Right atrium auricular region (tissue), 2 donors: ENCODE measurements around the gene CDH24. TPM values are rescaled to one million over a fixed set of nuclear protein-coding genes. Genes with fewer than 3 reads are reported as not detected.
A peak's percentile ranks its signal among the peaks of the same experiment; 100 is the strongest.

Source experiments
- DNase-seq: peaks from one replicate; pipeline ENCODE4 v3.0.0-alpha.2; 2019; ENCODE audit warnings: low spot score
- H3K27ac ChIP-seq, 2 donors: fragments of 200-600 bp; sonication (generic); 1 replicate in 1 of 2; 2 replicates in 1 of 2; pipeline ENCODE4 v1.5.1; 2016 to 2019
- H3K27me3 ChIP-seq, 2 donors: fragments of 200-600 bp; sonication (generic); one replicate each; pipeline versions ENCODE4 v1.5.1 to v1.6.0; 2017 to 2019
- H3K36me3 ChIP-seq: fragments of 200-600 bp; sonication (generic); one replicate; pipeline ENCODE4 v1.5.1; 2016
- H3K4me1 ChIP-seq, 2 donors: fragments of 200-600 bp; sonication (generic); one replicate each; pipeline versions ENCODE4 v1.5.1 to v1.6.0; 2017 to 2019
- H3K4me3 ChIP-seq, 2 donors: fragments of 200-600 bp; sonication (generic); 1 replicate in 1 of 2; 2 replicates in 1 of 2; pipeline ENCODE4 v1.5.1; 2017 to 2019; ENCODE audit warnings: mild to moderate bottlenecking in 1 of 2, moderate library complexity in 1 of 2
- H3K9me3 ChIP-seq, 2 donors: fragments of 200-600 bp; sonication (generic); one replicate each; pipeline ENCODE4 v1.5.1; 2019
- CTCF ChIP-seq, 2 donors: fragments of 200-600 bp; sonication (generic); IDR thresholded peaks; one replicate each; pipeline ENCODE4 v1.5.1; 2019; ENCODE audit warnings: antibody characterized with exemption in 2 of 2
- total RNA-seq, 2 donors: library from RNA; depleted of rRNA; stranded (reverse); fragments of >200 nt; gene quantifications; one replicate each; pipeline ENCODE4 v1.1.0, GENCODE V29; 2016

The CDH24 gene
- total RNA-seq, 2 donors from 2014 or later, result 1.3 to 1.4 TPM

- TF ChIP-seq CTCF (IDR thresholded peaks at IDR 0.05), result no peak
- no peak for DNase-seq
Measured at GRCh38 chr14:23097786-23098185, 40.5 kb upstream of the CDH24 start.

GRCh38 chr14:23095196-23096108 is 38.1 kb upstream of the CDH24 start, which contains the start of gene C14orf119:
Gene C14orf119, plus strand, starts transcription at chr14:23095505. Its CDS starts 2,154 bp downstream, at chr14:23097659.
- H3K36me3 ChIP-seq, result peaks cover 39% of the 10 kb centered on the region
- TF ChIP-seq CTCF (IDR thresholded peaks at IDR 0.05), result no peak
- H3K4me1 ChIP-seq, result peaks cover 0 to 59% of the 10 kb centered on the region in 2 donors
- peak; percentile 100 for DNase-seq
- no peaks in the 10 kb centered on the region for H3K9me3 ChIP-seq
- peak within 1 kb of the TSS; percentile 79 to 91 for H3K4me3 ChIP-seq
- peak within 1 kb of the TSS; percentile 96 to 99 for H3K27ac ChIP-seq
- H3K27me3 ChIP-seq, result no peaks in the 10 kb centered on the region

More at GRCh38 chr14:23097786-23098185, 40.5 kb upstream of the CDH24 start:
- no peaks in the 10 kb centered on the region for H3K27me3 ChIP-seq
- H3K4me3 ChIP-seq, result no peak overlapping the region
- no peaks in the 10 kb centered on the region for H3K9me3 ChIP-seq
- H3K36me3 ChIP-seq, result peaks cover 19% of the 10 kb centered on the region
- peaks cover 0 to 44% of the 10 kb centered on the region in 2 donors for H3K4me1 ChIP-seq
- no peak overlapping the region for H3K27ac ChIP-seq

- H3K4me1 ChIP-seq, result peaks cover 0 to 61% of the 10 kb centered on the region in 2 donors
- peaks cover 45% of the 10 kb centered on the region for H3K36me3 ChIP-seq
- H3K9me3 ChIP-seq, result no peaks in the 10 kb centered on the region
- no peaks in the 10 kb centered on the region for H3K27me3 ChIP-seq
- peak within 1 kb of the TSS; percentile 96 to 99 for H3K27ac ChIP-seq
- DNase-seq, result peak; percentile 80
- peak within 1 kb of the TSS; percentile 79 to 91 for H3K4me3 ChIP-seq
- no peak for TF ChIP-seq CTCF (IDR thresholded peaks at IDR 0.05)
Measured at GRCh38 chr14:23094666-23095195, 37.4 kb upstream of the CDH24 start, which contains the start of gene ACIN1. Gene ACIN1, minus strand, starts transcription at chr14:23095136. Its CDS starts 24 bp downstream, at chr14:23095112.

- Histone ChIP-seq H3K27ac (peak overlapping the region; percentile 96 to 99), H3K4me3 (peak overlapping the region; percentile 74 to 79), H3K27me3 (no peaks in the 10 kb centered on the region), H3K36me3 (peaks cover 51% of the 10 kb centered on the region), H3K4me1 (peaks cover 0 to 55% of the 10 kb centered on the region in 2 donors), H3K9me3 (no peaks in the 10 kb centered on the region)
- no peak for TF ChIP-seq CTCF (IDR thresholded peaks at IDR 0.05)
- DNase-seq, result no peak
Measured at GRCh38 chr14:23093991-23094665, 36.8 kb upstream of the CDH24 start.

GRCh38 chr14:23093526-23093925 is 36.2 kb upstream of the CDH24 start:
- H3K9me3 ChIP-seq, result no peaks in the 10 kb centered on the region
- TF ChIP-seq CTCF (IDR thresholded peaks at IDR 0.05), result no peak
- peaks cover 57% of the 10 kb centered on the region for H3K36me3 ChIP-seq
- DNase-seq, result no peak
- peaks cover 0 to 51% of the 10 kb centered on the region in 2 donors for H3K4me1 ChIP-seq
- H3K4me3 ChIP-seq, result peak overlapping the region; percentile 74 to 79
- H3K27me3 ChIP-seq, result no peaks in the 10 kb centered on the region
- no peak overlapping the region for H3K27ac ChIP-seq
